B cell (primary cell): ENCODE data around the gene PHC2.

Experiments used
- CTCF ChIP-seq: fragments of 200-600 bp; IDR thresholded peaks from one replicate; pipeline ENCODE4 v1.8.0; 2022; ENCODE audit warnings: antibody characterized with exemption, mild to moderate bottlenecking
- EZH2 ChIP-seq: IDR thresholded peaks from 2 replicates; pipeline ENCODE4 v1.6.1; 2012; ENCODE audit warnings: borderline replicate concordance, low read depth, mild to moderate bottlenecking, moderate library complexity, low read length; ENCODE audit not compliant: insufficient read depth, poor library complexity, severe bottlenecking

- TF ChIP-seq CTCF (no peak), EZH2 (no peak)
Observed at GRCh38 chr1:33296824-33297223, 134.1 kb downstream of the PHC2 start.
